ENCODE measurements around the gene BIK.

BIK gene

DNA sequence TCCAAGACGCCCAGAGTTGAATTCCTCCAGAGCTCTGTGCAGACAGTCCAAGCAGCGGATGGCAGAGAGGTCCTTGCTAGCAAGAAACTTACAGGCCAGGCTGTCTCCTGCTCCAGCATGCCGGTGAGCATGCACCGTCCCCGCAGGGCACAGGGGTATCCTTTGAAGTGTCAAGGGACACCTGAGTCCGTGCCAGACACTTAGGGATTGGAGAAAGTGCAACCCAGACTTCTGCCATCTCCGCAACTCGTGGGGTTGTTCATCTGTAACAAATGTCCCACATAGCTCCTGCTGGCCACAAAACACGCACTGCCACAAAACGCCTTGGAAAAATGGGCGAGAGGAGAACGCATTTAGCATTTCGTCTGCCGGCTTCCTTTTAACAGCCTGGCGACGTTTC lies 54.1 kb downstream of the BIK start:
- no peak for FAIRE-seq

GRCh38 chr22:43166132-43166930 lies 55.8 kb downstream of the BIK start:
- FAIRE-seq = no peak

DNA sequence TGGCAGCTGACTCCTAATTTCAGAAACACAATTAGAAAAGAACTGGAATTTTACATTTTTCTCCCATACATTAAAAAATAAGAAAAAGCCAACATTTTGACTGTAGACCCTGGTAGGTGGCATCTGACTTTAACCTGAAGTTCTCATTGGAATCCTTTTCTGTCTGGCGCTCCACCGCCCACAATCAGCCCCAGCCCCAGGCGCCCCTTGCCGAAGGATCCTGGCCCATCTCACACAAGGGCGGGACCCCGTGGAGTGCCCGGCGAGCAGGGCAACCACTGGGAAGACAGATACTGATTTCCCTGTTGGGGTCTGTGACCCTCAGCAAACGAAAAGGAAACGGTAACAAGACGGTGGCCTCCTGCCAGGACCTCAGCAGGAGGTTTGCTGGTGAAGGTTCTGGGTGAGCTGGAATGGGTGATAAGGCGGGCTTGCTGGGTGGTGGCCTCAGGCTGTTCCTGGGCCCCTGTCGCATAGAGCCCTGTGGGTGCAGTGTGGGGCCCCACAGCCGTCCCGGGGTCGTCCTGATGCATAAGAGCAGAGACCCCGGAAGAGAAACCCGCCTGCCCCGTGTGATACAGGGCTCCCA lies 56.5 kb downstream of the BIK start:
- FAIRE-seq = no peak

- no peak for FAIRE-seq
Observed at GRCh38 chr22:43168471-43169309, 58.1 kb downstream of the BIK start.

GRCh38 chr22:43169310-43170130 lies 59.0 kb downstream of the BIK start:
- no peak for FAIRE-seq

DNA sequence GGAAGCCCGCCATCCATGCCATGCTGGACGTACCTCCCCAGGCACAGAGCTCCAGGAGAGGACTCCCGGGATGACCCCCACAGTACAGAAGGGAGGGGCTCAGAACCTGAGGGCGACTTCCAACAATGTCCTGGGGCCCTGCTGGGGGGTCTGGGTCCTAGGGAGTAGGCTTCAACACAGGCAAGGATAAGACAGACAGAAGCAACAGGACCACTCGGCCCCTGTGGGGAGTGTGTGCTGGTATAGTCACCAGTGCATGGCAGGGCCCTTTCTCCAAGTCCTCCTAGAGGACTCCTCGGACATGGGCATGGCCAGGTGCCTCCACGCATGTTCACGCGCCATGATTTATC lies 59.6 kb downstream of the BIK start:
- FAIRE-seq = no peak

GRCh38 chr22:43171019-43171491 lies 60.5 kb downstream of the BIK start:
- FAIRE-seq = no peak

GRCh38 chr22:43171607-43172006 lies 61.1 kb downstream of the BIK start:
- FAIRE-seq = no peak

DNA sequence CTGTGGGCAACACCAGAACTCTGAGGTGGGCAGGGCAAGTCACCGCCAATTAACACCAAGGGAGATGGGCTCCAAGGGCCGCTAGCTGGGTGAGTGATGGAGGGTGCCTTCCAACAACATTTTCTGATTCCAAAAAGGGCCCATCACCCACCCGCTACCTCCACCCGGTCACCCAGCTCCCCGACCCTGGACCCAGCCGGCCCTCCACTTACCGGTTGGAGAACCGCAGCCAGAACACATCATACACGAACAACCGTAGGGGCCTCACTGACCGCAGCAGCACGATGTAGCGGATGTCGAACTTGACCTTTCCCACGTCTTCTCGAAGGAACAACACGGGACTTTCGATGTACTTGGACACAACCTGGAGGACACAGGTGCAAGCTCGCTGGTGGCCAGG lies 61.6 kb downstream of the BIK start:
- no peak for FAIRE-seq

- no peak for FAIRE-seq
Observed at GRCh38 chr22:43173566-43173965, 63.0 kb downstream of the BIK start.

- no peak for FAIRE-seq
Observed at GRCh38 chr22:43173976-43174720, 63.6 kb downstream of the BIK start.

- no peak for FAIRE-seq
Observed at GRCh38 chr22:43174941-43175531, 64.5 kb downstream of the BIK start.

DNA sequence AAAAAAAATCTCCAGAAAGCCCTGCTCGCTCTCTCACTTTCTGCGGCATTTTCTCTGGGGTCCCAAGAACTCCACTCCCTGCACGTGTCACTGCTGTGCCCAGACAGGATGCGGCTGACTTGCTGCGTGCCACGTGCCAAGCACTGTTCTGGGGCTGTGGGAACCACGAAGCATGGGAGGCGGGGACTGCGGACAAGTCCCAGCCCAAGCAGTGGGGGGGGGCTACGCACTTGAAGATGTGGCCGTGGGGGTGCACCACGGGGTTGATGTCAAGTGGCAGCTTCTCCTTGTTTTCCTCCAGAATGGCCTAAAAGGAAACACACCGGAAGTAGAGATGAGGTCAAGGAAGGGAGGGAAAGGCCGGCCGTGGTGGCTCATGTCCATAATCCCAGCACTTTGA lies 65.5 kb downstream of the BIK start:
- FAIRE-seq = no peak

GRCh38 chr22:43177479-43177878 lies 66.9 kb downstream of the BIK start:
- FAIRE-seq = no peak
